Activated CD8-positive, alpha-beta memory T cell treated with anti-CD3 and anti-CD28 coated beads for 1 hour (primary cell): ENCODE data around the gene CPPED1.

ENCODE experiments used
- DNase-seq, 2 donors: peaks; one replicate each; pipeline ENCODE4 v3.0.0-alpha.2; 2020; ENCODE audit warnings: low read depth in 1 of 2; ENCODE audit errors: extremely low read depth in 1 of 2

CPPED1 gene

DNA sequence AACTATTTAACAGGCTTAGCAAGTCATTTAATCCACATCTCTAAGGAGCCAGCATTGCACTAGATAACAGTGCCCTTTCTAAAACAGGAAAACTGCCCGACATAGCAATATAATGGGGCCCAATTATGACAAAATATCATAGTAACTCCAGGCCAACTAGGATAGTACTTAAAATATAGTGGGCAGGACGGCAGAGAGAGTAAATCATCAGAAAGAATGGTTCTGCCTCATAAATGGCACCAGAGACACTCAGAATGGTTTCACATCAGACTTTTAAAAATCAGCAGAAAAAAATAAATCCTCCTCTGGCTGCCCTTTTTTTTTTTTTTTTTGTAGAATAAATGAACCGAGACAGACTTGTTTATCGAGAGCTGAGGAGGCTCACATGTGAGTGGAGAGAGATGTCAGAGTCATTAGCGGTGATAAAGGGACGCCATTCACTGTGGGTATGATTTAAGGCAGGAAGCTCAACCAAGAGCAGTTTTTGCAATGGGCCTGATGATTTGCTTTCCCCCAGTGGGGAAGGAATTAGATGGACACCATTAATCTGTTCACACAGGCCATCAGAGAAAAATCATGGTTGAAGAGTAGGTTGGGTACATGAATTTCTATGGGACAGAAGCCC is 62.6 kb downstream of the CPPED1 start:
- no peak for DNase-seq

DNA sequence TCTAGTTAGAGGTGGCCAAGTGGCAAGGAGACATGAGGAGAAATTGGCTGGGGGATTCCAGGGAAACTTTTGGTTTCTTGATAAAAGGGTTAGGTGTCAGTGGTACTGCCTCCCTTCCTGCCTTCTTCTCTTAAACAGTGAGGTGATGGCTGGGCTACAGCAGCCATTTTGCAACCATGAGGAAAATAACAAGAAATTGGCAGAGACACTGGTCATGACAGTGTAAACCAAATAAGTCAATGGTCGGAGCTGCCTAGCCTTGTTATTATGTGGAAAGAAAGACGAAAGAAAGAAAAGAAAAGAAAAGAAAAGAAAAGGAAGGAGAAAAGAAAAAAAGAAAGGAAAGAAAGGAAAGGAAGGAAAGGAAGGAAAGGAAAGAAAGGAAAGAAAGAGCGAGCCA is 63.9 kb downstream of the CPPED1 start:
- DNase-seq: no peak

DNA sequence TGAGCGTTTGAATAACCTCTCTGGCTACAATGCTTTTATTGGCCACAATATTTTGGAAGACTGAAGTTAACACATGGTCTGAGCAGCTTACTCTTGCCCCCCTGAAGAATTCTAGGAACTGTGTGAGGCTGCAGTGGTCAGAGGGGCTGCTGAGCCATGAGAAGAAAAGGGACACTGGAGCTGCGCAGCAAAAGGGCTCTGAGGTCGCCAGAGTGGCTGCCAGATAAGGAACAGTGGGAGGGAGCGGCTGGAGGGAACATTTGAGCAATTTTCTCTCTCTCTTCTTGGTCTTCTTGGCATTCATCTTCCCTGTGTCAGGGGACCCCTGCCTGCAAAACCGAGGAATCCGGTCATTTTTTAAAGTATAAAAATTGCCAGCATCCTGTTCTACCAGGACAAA is 66.1 kb downstream of the CPPED1 start:
- DNase-seq: no peak

DNA sequence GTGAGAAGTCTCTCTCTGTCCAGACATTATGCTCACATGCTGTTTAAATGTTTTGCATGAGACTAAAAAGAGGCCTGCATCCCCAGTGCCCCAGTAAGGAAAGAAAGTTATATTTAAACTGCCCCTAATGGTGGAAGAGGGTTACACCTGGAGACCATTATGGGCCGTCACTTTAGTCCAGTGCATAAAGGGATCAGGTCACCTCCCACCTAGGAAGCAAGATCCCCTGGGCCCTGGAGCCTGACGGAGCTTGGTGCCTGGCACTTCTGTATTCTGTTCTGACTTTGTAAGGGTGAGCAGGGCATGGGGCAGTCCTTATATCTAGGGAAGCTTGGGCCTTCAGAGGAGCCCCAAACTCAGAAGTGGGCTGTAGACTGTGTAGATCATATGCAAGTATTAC is 67.9 kb downstream of the CPPED1 start:
- no peak for DNase-seq

DNA sequence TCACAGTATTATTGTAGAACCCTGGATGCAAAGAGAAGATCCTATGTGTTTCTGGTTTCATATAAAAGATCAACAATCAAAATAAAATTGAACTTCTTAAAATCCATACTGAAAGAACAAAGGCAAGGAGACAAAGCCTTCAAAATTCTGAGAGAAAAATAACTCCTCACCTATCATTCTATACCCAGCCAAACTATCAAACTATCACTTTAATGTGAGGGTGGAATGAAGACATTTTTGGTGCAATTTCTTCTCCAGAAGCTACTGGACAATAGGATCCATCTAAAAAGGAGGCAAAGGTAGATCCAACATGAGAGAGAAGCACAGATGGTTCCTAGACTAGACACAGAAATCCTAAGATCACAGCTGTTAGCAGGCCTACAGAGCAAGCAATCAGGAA is 71.1 kb downstream of the CPPED1 start:
- no peak for DNase-seq

DNA sequence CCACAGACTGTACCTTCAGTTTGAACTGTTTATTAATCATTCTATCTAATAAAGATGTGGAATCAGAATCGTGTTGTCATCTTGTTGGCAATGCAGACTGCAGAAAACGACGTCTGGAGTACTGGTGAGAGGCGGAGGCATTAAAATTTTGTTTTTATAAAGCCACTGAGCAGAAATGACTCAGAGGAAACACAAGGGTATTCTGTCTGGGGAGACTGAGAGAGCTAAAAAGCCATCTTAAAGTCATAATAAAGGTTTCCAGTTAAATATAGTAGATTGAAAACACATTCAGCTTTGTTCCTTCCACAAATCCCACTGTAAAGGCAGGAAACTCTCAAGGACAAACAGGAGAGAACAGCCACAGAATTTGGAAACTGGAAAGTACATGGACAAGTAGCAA is 74.2 kb downstream of the CPPED1 start:
- no peak for DNase-seq

DNA sequence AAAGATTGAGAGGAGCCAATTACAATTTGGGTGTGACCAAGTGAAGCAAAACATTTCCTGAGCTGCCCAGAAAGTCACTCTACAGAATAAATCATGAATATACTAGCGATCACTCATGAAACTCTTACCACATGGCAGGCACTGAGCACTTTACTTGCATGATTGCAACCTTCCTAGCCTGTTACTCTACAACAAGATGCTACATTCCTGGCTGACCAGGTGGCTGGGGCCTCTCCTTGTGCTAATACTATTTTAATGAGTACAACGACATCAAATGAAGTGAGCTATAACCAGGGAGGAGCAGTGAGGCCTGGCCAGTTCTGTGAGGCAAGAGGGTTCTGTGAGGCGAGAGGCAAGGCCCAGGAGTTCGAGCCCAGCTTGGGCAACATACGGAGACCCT is 75.2 kb downstream of the CPPED1 start:
- DNase-seq: no peak

DNA sequence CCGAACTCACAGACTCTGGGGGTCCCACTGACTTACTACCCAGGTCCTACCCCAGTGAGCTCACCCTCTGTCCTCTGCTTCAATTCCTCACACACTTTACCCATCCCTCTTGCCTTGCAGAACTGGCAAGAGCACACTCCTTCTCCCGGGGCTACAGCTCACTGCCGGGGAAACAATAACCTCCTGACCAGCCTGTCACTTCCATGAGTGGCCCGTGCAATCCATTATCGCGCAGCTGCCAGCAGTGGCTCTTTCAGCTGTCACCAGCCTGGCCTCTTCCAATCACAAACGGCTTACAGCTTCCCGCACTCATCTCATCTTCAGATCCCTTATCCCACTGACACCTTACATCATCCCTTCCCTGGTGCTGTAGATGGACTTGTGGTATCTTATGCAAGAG is 79.5 kb downstream of the CPPED1 start:
- DNase-seq: no peak

DNA sequence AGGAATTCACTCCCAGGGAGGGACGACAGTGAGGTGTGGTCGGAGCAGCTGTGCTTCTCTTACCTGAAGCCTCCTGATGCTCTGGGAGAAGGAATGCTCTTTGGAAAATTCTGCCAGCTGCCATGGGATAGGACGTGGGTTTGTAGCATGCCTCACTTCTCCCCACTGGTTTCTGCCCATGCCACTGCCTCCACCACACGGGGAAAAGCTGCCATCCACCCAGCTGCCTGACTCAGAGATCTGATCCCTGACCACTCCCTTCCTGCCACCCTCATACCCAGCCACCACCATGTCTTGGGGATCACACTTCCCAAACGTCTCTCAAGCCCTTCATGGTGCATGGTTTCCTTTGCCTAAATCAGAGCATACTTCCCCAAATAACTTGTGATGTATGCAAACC is 80.0 kb downstream of the CPPED1 start:
- no peak for DNase-seq

DNA sequence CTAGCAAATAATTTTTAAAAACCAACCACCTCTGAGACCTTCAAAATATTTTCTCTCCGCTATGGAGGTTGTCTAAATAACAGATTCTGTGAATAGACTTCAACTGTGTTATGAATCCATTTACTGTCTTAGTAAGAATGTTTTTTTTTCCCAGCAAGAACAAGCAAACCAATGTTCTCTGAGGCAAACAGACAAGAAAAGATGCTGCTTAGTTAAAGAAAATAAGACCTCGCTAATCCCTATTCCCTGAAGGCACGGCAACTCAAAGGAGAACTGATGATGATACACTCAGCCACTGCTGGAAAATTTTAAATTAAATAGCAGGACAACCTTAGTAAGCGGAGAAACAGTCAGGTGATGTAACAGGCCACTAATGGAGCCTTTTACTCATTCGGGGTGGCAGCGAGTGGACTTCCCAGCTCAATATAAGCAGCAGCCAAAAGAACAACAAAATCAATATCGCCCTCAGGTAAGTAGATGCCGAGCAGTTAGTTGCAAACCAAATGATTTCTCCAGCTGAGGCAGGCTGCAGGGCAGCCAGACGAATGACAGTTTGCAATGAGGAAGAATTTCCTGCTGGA is 81.8 kb downstream of the CPPED1 start:
- no peak for DNase-seq

DNA sequence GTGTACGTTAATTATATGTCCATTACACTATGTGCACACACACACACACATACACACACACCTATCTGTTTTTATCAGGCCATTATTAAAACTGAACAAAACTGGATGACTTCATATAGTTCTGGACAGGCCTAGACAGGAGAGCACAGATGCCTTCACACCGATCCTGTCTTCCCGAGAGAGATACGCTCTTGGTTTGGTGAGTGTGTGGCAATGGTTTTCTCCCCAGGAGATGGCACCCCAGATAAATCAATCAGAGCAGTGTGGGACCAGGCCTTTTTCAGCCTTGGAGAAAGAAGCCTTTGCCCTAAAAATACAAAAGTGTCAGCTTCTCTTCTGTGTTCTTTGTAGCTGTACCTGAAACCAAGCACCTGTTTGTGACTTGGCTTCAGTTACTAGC is 83.7 kb downstream of the CPPED1 start:
- DNase-seq: no peak

DNA sequence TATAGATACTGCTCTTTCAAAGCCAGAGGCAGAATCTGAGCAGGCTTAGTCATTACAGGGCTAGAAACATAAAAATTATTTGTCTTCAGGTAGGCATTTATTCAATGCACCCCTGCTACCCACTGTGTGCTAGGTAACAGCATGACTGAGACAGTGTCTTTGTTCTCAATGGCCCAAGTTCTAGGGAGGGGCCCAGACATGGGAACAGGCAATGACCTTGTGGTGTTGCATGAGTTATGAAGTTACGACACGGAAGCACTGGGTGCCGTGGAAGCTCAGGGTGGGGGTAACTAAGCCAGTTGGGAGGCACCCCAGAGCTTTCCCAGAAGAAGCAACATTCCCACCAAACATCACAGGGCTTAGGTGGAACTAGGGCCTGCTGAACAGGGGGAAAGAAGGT is 87.0 kb downstream of the CPPED1 start:
- DNase-seq: no peak

DNA sequence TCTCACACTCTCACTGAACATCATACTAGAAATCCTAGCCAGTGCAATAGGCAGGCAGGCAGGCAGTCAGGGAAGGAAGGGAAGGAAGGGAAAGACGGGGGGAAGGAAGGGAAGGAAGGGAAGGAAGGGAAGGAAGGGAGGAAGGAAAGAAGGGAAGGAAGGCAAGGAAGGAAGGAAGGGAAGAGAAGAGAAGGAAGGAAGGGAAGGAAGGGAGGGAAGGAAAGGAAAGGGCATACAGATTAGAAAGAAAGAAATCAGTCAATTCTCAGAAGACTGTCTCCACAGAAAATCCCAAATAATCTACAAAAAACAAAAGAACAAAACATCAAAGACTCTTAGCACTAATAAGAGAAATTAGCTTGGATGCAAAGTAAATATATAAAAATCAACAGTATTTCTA is 93.9 kb downstream of the CPPED1 start:
- DNase-seq: no peak

DNA sequence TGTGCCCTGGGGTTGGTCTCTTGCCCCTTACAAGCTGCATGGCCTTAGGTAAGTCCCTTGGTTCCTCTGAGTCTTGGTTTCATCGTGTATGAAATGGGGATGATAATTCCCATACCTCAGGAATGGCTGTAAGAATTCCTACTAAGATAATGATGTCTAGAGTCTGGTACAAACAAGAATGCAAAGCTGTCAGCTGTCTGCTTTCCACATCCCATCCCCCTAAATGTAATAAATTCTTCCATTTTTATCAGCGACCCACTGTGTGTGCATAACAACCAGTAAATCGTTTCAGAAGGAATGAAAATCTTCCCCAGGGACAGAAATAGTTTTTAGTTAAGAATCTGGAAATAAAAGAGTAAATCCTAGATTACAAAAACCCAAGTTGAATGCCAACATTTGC is 95.4 kb downstream of the CPPED1 start:
- DNase-seq: no peak

DNA sequence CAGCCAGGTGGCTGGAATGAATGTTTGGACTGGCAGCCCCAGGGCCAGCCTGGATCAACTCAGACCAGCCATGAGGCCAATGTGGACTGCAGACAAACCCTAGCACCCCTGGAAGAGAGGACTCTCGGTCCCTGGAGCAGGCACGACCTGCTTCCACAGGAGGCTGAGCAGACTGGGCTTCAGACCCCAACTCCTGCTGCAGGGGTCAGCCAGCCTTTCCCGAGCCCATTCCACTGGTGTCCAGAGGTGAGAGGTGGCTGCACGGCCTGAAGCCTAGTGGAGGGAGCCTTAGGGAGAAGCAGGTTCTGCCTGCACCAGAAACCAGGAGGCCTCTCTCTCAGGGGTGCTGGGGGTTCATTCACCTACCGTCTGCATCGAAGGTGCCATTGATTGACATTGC is 97.1 kb downstream of the CPPED1 start:
- DNase-seq: no peak

DNA sequence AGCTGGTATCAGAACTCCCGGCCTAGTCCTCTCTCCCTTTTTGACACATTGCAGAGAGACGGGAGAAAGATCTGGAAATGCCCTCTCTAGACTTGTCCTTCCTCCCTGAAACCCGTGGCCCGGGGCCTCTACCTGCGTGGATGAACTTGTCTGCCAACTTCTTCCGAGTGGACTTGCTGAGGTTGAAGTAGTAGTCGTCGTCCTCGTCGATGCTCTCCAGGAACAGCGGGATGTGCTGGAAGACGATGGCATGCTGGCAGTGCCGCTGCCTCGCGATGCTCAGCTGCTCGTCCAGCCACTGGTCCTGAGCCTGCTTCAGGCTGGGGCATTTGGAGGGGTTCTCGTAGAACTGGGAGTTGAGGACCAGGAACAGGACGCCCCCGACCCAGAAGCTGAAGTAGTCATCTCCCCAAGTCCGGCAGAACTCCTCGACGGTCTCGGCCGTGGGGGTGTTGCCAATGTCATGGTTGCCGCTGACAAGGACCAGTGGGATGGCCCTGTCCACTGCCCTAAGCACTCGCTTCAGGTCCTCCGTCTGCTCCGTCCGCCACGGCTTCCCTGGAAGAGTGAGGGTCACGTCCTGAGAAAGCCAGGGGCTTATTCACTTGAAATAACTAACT is 99.1 kb downstream of the CPPED1 start:
- DNase-seq: no peak

DNA sequence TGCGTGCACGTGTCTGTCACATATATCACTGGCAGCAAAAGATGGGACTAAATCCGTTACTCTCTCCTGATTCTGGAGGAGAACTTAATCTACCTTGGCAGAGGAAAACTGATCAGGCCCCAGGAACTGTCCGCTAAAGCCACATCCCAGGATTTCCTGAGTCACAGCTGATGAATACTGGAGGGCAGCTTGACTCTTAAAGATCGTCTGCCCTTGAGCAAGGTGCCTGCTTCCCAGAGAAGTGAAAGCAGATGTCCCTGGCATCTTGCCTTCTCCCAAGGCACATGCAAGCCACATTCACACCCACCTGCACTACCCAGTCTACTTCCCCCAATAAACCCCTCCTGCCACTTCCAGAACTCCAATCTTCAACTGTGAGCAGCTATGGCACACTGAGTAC is 99.8 kb downstream of the CPPED1 start:
- no peak for DNase-seq

DNA sequence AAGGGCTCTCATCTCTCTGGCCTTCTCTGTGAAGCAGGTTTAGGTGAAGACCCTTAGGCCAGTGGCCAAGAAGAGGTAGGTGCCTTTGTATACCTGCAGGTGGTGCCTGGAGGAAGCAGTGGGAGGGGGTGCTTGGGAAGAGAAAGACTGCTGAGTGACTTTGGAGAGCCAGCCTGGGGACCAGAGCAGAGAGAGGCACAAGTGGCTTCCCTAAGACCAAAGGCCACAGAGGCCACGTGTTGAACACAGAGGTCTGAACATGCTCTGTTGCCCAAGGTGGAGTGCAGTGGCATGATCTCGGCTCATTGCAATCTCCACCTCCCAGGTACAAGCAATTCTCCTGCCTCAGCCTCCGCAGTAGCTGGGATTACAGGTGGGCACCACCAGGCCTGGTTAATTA is 103.5 kb downstream of the CPPED1 start:
- DNase-seq: no peak

DNA sequence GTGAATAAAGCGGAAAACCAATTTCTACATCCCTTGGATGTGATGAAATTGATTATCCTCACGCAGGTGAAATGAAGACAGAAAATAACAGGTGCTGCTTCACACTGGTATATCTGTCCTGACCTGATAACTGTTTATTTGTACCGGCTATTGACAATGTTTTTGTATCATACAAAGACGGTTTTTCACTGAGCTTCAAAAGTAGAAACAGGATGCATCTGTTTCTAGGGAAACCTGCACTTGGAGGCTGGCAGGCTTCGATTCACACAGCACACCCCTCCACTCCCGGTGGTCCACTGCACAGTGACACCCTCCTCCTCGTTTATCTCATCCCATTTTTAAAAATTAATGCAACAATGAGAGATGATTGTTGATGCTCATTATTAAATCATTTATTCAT is 104.5 kb downstream of the CPPED1 start:
- no peak for DNase-seq

DNA sequence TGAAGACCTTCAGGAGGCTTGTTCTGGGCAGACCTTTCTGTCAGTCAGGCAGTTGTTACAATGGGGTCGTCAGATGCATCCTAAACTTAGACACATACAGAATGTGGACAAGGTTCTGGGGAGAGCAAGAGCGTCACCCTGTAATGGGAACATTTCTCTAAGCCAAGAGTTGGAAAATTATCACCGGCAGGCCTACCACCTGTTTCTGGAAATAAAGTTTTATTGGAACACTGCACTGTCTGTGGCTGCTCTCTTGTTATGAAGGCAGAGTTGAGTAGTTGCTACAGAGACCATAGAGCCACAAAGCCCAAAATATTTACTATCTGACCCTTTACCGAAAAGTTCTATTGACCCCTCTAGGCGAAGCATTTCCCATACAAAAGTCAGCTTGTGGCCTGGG is 106.2 kb downstream of the CPPED1 start:
- DNase-seq: no peak

DNA sequence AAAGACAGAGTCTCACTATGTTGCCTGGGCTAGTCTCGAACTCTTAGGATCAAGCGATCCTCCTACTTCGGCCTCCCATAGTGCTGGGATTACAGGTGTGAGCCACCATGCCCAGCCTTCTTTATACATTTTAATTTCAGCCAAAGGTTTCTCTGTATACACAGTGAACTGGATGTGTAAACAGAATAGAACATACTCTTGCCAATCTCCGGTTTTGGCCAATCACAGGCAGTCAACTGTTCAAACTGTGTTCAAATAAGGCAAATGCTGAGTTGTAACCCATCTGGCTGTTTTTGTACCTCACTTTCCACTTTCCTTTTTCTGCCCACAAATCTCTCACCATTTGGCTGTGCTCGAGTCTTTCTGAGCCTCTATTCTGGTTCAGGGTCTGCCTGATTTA is 108.2 kb downstream of the CPPED1 start:
- no peak for DNase-seq

DNA sequence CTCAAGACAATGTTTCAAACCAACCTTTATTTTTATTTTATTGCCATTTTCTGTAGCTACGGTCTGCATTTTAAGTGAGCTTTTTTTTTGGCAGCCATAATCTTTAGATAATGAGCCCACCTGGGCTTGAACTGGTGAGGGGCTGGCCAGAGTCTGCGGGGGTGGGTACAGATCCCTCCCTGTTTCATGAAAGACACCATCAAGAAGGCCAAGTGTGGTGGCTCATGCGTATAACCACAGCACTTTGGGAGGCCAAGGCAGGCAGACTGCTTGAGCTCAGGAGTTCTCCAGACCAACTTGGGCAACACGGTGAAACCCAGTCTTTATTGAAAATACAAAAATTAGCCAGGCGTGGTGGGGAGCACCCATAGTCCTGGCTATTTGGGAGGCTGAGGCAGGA is 113.7 kb downstream of the CPPED1 start:
- no peak for DNase-seq
